Type B pancreatic cell (in vitro differentiated cells): ENCODE results near the gene DLX4. TPM values are rescaled to one million over a fixed set of nuclear protein-coding genes. Genes with fewer than 3 reads are reported as not detected.

Source experiments
- DNase-seq: peaks from one replicate; pipeline ENCODE4 v3.0.0; 2021; ENCODE audit warnings: mixed read lengths; ENCODE audit not compliant: unreplicated experiment; ENCODE audit errors: extremely low spot score
- H3K27ac Mint-ChIP-seq: 2 replicates; pipeline ENCODE4 v1.8.0; 2021; ENCODE audit warnings: mild to moderate bottlenecking, mixed read lengths
- H3K27me3 Mint-ChIP-seq: 2 replicates; pipeline ENCODE4 v1.8.0; 2021; ENCODE audit warnings: mixed read lengths
- H3K36me3 Mint-ChIP-seq: 2 replicates; pipeline ENCODE4 v1.8.0; 2021; ENCODE audit warnings: mixed read lengths
- H3K4me1 Mint-ChIP-seq: one replicate; pipeline ENCODE4 v1.8.0; 2021; ENCODE audit warnings: mixed read lengths; ENCODE audit not compliant: unreplicated experiment
- H3K4me3 Mint-ChIP-seq: 2 replicates; pipeline ENCODE4 v1.8.0; 2021; ENCODE audit warnings: mild to moderate bottlenecking, mixed read lengths
- H3K9me3 Mint-ChIP-seq: 2 replicates; pipeline ENCODE4 v1.8.0; 2021; ENCODE audit warnings: mixed read lengths
- total RNA-seq: library from RNA; stranded (reverse); gene quantifications from 2 replicates; pipeline ENCODE4 v1.2.1, GENCODE V29; 2021; ENCODE audit warnings: low replicate concordance
- TF ChIP-seq, protein P1 (sequence below): fragments of 200-600 bp; sonication (generic); conservative IDR thresholded peaks from 2 replicates; pipeline ENCODE4 v1.5.0; 2021; ENCODE audit warnings: antibody characterized with exemption, mild to moderate bottlenecking

DLX4 gene
- total RNA-seq, 1 donor from 2014 or later = 10.4 TPM

DNA sequence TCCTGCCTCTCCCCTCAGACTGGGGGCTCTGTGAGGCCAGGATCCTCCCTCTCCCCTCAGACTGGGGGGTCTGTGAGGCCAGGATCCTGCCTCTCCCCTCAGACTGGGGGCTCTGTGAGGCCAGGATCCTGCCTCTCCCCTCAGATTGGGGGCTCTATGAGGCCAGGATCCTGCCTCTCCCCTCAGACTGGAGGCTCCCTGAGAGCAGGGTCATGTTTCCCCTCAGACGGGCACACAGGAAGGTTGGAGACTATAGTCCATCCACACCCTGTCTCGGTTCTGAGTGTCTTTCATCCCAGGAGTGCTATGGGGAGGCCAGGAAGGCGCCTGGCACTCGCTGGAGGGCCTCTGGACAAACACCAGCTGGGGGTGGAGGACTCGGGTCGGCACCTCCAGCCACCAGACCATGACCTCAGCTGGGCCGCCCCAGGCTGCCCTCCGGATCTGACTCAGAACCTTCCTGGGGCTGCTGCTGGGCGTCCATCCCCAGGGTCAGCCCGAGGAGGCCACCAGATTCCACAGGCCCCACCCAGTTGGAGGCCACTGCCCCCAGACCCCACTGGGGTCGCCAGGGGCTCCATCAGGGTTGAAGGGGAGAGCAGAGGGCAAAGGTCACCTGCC, 21.9 kb upstream of the DLX4 start:
- Mint-ChIP-seq H3K4me3 (no peak overlapping the region), H3K4me1 (peaks cover 7% of the 10 kb centered on the region), H3K36me3 (no peaks in the 10 kb centered on the region), H3K27me3 (peaks cover 26% of the 10 kb centered on the region), H3K9me3 (no peaks in the 10 kb centered on the region), H3K27ac (no peak overlapping the region)
- DNase-seq = no peak
- TF ChIP-seq, protein P1, sequence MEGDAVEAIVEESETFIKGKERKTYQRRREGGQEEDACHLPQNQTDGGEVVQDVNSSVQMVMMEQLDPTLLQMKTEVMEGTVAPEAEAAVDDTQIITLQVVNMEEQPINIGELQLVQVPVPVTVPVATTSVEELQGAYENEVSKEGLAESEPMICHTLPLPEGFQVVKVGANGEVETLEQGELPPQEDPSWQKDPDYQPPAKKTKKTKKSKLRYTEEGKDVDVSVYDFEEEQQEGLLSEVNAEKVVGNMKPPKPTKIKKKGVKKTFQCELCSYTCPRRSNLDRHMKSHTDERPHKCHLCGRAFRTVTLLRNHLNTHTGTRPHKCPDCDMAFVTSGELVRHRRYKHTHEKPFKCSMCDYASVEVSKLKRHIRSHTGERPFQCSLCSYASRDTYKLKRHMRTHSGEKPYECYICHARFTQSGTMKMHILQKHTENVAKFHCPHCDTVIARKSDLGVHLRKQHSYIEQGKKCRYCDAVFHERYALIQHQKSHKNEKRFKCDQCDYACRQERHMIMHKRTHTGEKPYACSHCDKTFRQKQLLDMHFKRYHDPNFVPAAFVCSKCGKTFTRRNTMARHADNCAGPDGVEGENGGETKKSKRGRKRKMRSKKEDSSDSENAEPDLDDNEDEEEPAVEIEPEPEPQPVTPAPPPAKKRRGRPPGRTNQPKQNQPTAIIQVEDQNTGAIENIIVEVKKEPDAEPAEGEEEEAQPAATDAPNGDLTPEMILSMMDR = no peak

DNA sequence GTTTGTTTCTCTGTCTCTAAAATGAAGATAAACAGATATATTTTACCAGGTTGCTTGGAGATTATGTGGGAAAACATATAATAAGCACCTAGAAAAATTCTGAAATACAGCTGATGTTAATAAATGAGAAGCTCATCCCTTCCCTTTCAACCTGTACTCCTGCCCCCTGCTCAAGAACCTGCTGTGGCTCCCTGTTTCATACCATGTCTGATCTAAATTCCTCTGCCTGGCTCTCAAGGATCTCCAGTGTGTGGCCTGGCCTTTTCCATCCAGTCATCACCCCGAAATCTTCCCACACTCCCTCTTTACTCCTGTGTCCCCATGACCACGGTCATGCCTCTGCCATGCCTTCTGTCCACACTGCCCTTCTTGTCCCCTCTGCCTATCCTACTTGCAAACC, 19.4 kb upstream of the DLX4 start:
- Mint-ChIP-seq H3K4me1 (peaks cover 10% of the 10 kb centered on the region), H3K4me3 (no peak overlapping the region), H3K27me3 (peaks cover 25% of the 10 kb centered on the region), H3K9me3 (no peaks in the 10 kb centered on the region), H3K27ac (no peak overlapping the region), H3K36me3 (no peaks in the 10 kb centered on the region)
- TF ChIP-seq, protein P1 = no peak
- DNase-seq = no peak

DNA sequence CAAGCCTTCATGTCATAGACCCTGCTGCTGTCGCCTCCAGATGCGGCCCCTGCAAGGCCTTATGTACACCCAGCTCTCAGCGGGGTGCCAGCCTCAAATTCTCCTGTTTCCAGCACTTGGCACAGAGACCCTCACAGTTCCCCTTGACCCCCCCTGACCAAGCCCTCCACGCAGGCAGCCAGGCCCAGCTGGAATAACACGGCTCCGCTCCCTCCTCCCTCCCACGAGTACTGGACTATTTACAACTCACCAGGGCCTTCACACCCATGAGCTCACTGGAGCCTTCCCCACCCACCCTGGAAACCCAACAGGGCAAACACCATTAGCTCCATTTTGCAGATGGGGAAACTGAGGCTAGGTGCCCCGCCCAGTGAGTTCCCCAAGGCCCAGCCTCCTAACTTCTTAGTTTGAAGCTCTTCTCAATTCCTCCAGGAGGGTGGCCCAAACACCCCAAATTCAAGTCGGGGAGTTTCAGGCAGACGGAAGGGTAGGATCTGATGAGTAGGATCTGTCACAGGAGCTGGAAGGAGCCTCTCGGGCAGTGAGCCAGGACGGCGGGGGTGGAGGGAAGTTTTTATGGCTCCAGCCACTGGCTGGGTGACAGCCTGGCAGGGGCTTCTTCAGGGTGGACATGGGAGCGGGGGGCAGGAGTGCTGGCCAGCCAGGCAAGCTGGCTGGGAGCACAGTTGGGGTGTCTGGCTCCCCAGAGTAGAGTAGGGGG, 17.5 kb upstream of the DLX4 start:
- no peak for DNase-seq
- H3K36me3 Mint-ChIP-seq = no peaks in the 10 kb centered on the region
- H3K27ac Mint-ChIP-seq = no peak overlapping the region
- TF ChIP-seq, protein P1 = no peak
- H3K4me1 Mint-ChIP-seq = peaks cover 10% of the 10 kb centered on the region
- H3K4me3 Mint-ChIP-seq = no peak overlapping the region
- no peaks in the 10 kb centered on the region for H3K9me3 Mint-ChIP-seq
- H3K27me3 Mint-ChIP-seq = peaks cover 31% of the 10 kb centered on the region

DNA sequence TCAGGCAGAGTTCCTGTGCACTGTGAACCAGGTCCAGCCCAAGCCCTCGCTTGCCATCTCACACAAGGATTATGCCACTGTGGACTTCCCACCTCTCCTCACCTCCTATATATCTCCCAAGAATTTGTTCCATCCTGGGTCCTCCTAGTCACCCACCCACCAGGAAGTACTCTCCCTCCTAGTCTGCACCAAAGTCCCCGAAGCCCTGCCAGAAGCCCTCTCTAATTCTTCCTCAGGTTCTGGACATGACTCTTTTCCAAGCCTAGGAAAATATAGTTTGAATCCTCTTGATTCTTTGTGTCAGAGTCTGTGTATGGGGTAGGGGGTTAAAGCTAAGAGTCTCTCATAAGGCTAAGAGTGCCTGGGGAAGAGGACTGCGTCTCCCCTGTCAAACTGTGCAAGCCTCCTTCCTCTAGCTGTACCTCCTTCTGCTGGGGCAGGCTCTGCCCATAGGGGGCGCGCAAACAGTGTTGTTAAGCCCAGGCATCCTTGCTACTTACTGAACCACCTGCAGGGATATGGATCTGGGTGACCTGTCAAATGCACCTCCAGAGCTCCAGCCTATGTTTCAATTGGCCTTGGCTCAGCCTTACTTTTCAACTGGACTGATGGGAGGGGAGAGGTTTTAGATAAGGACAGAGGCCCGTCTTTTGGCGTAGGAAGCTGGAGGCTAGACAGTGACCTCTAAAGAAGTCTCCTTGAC, 16.6 kb upstream of the DLX4 start:
- Mint-ChIP-seq H3K4me3 (no peak overlapping the region), H3K27ac (peak overlapping the region; percentile 39), H3K27me3 (peaks cover 34% of the 10 kb centered on the region), H3K36me3 (no peaks in the 10 kb centered on the region), H3K4me1 (peaks cover 10% of the 10 kb centered on the region), H3K9me3 (no peaks in the 10 kb centered on the region)
- TF ChIP-seq, protein P1 = peak; percentile 90
- DNase-seq = peak; percentile 84

DNA sequence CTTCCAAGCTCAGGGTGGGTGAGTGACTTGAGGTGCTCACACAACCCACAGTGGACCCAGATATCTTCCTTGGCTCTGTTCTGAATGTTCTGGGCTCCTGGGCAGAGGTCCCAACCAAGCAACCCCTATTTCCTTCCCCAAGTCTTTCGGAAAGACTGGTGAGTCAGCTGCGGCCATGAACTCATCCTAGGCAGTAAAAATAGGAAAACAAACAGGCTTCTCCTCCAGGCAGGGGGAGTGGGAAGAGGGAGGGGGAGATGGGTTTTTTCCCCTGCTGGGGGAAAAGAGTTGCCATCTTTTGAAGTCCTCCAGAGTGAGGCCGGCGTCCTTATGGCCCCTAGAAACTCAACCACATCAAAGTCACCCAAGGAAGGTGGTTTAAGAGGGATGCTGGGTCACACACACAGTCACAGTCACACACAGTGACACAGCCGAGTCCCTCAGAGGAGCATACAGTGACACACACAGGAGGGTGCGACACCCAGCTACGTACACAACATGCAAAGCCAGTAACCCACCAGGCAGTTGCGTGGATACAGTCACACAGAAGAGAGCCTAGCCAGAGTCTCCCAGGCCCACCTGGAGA, 16.0 kb upstream of the DLX4 start:
- Mint-ChIP-seq H3K9me3 (no peaks in the 10 kb centered on the region), H3K4me1 (peaks cover 10% of the 10 kb centered on the region), H3K27ac (no peak overlapping the region), H3K36me3 (no peaks in the 10 kb centered on the region), H3K27me3 (peaks cover 35% of the 10 kb centered on the region), H3K4me3 (no peak overlapping the region)
- TF ChIP-seq, protein P1 = no peak
- DNase-seq = no peak
